HEK293T (cell line): ENCODE data around the gene KRTAP1-1.
"Not testable (repeated sequence)": the region's sequence is repeated elsewhere in the genome, so short reads cannot be mapped to it uniquely, and the experiment has no call there.

Source experiments
- CTCF ChIA-PET: fragments of 350-600 bp; formaldehyde crosslinking; extraction: SDS; loops from one replicate; lab custom pipeline; 2021; ENCODE audit warnings: antibody characterized with exemption, inconsistent platforms; lab: Yijun Ruan, JAX
- POLR2A ChIA-PET: fragments of 350-600 bp; formaldehyde crosslinking; extraction: SDS; loops from one replicate; lab custom pipeline; 2020; ENCODE audit warnings: antibody characterized with exemption, inconsistent platforms; lab: Yijun Ruan, JAX
- DNase-seq: peaks from one replicate; pipeline ENCODE4 v3.0.0; 2012; ENCODE audit warnings: mixed read lengths; ENCODE audit errors: extremely low spot score
- ARNT ChIP-seq: fragments of 450-650 bp; IDR thresholded peaks from 2 replicates; pipeline ENCODE4 v1.6.1; 2017; ENCODE audit warnings: mild to moderate bottlenecking
- BHLHE40 ChIP-seq: fragments of 450-650 bp; IDR thresholded peaks from 2 replicates; pipeline ENCODE4 v1.6.1; 2016; ENCODE audit warnings: mild to moderate bottlenecking, moderate library complexity, borderline replicate concordance
- CTBP1 ChIP-seq: fragments of 450-650 bp; IDR thresholded peaks from 2 replicates; pipeline ENCODE4 v1.6.1; 2016; ENCODE audit warnings: borderline replicate concordance
- ELF4 ChIP-seq: fragments of 450-650 bp; IDR thresholded peaks from 2 replicates; pipeline ENCODE4 v1.6.1; 2017; ENCODE audit warnings: antibody characterized with exemption
- FOXA1 ChIP-seq: fragments of 450-650 bp; IDR thresholded peaks from 2 replicates; pipeline ENCODE4 v1.6.1; 2016; ENCODE audit warnings: mild to moderate bottlenecking
- FOXK2 ChIP-seq: fragments of 450-650 bp; IDR thresholded peaks from 2 replicates; pipeline ENCODE4 v1.6.1; 2016; ENCODE audit warnings: mild to moderate bottlenecking
- FOXM1 ChIP-seq: fragments of 450-650 bp; IDR thresholded peaks from 2 replicates; pipeline ENCODE4 v1.6.1; 2017; ENCODE audit warnings: mild to moderate bottlenecking, borderline replicate concordance
- HDGF ChIP-seq: fragments of 450-650 bp; IDR thresholded peaks from 2 replicates; pipeline ENCODE4 v1.6.1; 2017; ENCODE audit warnings: antibody characterized with exemption, borderline replicate concordance
- L3MBTL2 ChIP-seq: fragments of 450-650 bp; conservative IDR thresholded peaks from 2 replicates; pipeline ENCODE4 v1.6.1; 2016; ENCODE audit warnings: mild to moderate bottlenecking
- LEF1 ChIP-seq: fragments of 450-650 bp; IDR thresholded peaks from 2 replicates; pipeline ENCODE4 v1.6.1; 2017; ENCODE audit warnings: mild to moderate bottlenecking, borderline replicate concordance
- NFRKB ChIP-seq: fragments of 450-650 bp; IDR thresholded peaks from 2 replicates; pipeline ENCODE4 v1.6.1; 2016; ENCODE audit warnings: mild to moderate bottlenecking, moderate library complexity
- PKNOX1 ChIP-seq: fragments of 450-650 bp; IDR thresholded peaks from 2 replicates; pipeline ENCODE4 v1.6.1; 2016
- SP1 ChIP-seq: fragments of 450-650 bp; IDR thresholded peaks from 2 replicates; pipeline ENCODE4 v1.6.1; 2017
- SUZ12 ChIP-seq: fragments of 450-650 bp; IDR thresholded peaks from 2 replicates; pipeline ENCODE4 v1.6.1; 2016; ENCODE audit warnings: mild to moderate bottlenecking
- TARDBP ChIP-seq: fragments of 450-650 bp; IDR thresholded peaks from 2 replicates; pipeline ENCODE4 v1.6.1; 2016
- ZNF384 ChIP-seq: fragments of 450-650 bp; IDR thresholded peaks from 2 replicates; pipeline ENCODE4 v1.6.1; 2016

KRTAP1-1 gene

DNA sequence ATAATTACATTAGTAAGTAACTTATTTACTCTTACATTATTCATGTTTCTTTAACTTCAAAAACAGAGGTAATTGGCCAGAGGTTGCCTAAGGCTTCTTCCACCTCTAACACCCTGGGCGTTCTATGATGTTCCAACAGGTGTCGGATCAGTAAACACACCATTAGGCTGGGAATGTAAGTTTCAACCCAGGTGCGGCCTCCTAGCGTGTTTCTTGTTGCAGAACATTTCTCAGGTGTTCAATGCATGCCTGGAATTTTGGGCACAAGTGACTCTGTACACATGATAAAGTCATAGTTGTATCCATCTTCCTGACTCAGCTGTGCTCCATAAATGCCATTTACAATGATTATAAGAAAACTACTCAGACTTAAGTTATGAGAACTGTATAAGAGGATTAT is 12.8 kb upstream of the KRTAP1-1 start:
- DNase-seq, result no peak
- TF ChIP-seq ARNT (no peak), FOXA1 (no peak), ZNF384 (no peak), FOXM1 (no peak), TARDBP (no peak), SUZ12 (no peak)
- ChIA-PET CTCF (no interaction called here), POLR2A (no interaction called here)

DNA sequence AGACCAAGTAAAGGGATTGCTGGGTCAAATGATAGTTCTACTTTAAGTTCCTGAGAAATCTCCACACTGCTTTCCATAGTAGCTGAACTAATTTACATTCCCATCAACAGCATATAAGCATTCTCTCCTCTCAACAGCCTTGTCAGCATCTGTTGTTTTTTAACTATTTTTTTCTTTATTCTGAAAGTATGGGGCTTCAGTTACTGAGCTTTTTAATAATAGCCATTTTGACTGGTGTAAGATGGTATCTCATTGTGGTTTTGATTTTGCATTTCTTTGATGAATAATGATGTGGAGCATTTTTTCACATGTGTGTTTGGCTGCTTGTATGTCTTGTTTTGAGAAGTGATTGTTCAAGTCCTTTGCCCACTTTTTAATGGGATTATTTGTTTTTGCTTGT is 11.3 kb upstream of the KRTAP1-1 start:
- DNase-seq, result no peak
- CTCF ChIA-PET, result no interaction called here
- POLR2A ChIA-PET, result no interaction called here
- TF ChIP-seq TARDBP (no peak), L3MBTL2 (no peak), HDGF (no peak), PKNOX1 (no peak), FOXA1 (no peak), ELF4 (no peak), NFRKB (no peak), FOXK2 (no peak), LEF1 (no peak), SUZ12 (no peak), SP1 (no peak), ZNF384 (no peak), FOXM1 (no peak), ARNT (no peak), CTBP1 (no peak), BHLHE40 (no peak)

DNA sequence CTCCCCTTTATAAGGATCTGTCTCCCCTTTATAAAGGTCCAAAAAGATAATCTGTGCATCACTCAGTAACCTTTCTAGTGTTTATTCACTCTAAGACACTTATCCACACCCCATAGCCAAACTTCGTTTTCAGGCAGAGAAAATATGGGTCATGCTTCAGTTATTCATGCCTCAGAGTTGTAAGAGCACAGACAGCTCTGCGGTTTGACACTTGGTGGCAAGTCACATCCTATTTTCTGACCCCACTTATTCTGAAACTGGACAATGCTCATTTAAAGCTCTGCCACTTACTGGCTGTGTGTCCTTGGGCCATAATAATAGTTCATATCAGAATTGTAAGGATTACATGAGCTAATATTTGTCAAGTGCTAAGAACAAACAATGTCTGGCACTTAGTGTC is 7.9 kb upstream of the KRTAP1-1 start:
- DNase-seq, result no peak
- TF ChIP-seq SP1 (no peak), ZNF384 (no peak), HDGF (no peak), L3MBTL2 (no peak), ELF4 (no peak)
- POLR2A ChIA-PET, result no interaction called here

DNA sequence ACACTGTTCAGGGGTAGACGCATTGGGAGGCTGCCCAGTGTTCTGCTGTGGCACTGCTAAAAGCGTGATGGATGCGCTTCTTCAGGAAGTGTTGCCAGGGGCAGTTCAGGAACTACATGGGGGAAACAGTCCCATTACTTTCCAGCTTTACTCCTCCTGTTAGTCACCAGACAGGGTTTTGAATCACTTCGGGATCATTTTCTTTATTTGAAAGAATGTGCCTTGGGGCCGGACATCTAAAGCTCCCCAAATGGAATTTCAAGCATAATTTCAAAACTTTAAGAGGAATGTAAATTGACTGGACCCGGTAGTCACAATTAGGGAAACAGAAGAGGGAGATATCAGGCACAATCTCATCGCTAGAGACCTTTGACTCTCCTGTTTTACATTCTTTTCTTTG is 7.2 kb upstream of the KRTAP1-1 start:
- no peak for TF ChIP-seq HDGF
- no peak for TF ChIP-seq PKNOX1
- no peak for TF ChIP-seq LEF1
- no peak for TF ChIP-seq CTBP1
- TF ChIP-seq FOXA1, result no peak
- TF ChIP-seq FOXM1, result no peak
- ChIA-PET CTCF (no interaction called here), POLR2A (no interaction called here)
- no peak for DNase-seq

More for the DNA sequence above, 7.9 kb upstream of the KRTAP1-1 start:
- CTCF ChIA-PET, result no interaction called here

DNA sequence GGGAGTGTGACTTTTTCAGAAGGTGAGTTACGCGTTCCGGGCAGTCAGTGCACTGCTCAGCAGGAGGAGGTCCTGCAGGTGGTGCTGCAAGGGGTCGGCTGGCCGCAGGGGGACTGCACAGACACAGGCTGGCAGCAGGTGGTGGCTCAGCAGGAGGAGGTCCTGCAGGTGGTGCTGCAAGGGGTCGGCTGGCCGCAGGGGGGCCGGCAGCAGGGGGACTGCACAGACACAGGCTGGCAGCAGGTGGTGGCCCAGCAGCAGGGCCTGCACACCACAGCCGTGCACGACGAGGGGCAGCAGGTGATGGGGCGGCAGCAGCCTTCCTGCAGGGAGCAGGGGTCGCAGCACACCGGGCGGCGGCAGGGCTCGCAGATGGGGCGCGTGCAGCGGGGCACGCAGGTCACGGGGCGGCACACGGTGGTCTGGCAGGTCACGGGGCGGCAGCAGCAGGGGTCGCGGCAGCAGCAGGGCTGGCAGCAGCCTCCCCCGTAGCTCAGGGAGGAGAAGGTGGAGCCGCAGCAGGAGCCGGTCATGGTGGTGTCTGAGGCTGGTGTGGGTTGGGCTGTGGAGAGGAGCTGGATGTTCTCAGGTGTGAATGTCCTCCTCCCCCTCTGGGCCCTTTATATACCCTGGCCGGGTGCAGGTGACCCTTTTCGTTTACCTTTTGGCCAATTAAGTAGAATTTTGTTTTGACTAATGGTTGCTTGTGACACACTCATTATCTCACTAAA is 5.7 kb upstream of the KRTAP1-1 start, which contains the start of gene KRTAP2-1:
KRTAP2-1 (minus strand) TSS at position 582 of the 731 bp plus-strand sequence; CDS start at position 533, 49 bp downstream.
- CTCF ChIA-PET, POLR2A ChIA-PET, DNase-seq: not testable (repeated sequence)

GRCh38 chr17:41042953-41043352 is 1.7 kb upstream of the KRTAP1-1 start:
- TF ChIP-seq SP1, result no peak
- TF ChIP-seq L3MBTL2, result no peak
- no peak for TF ChIP-seq FOXM1
- no peak for TF ChIP-seq BHLHE40
- no peak for TF ChIP-seq PKNOX1
- no peak for TF ChIP-seq HDGF
- no peak for TF ChIP-seq ELF4
- TF ChIP-seq FOXA1, result no peak
- no peak for TF ChIP-seq ZNF384
- TF ChIP-seq LEF1, result no peak
- no peak for TF ChIP-seq TARDBP
- no peak for TF ChIP-seq FOXK2
- TF ChIP-seq NFRKB, result no peak
- no peak for TF ChIP-seq CTBP1
- DNase-seq, result no peak
- ChIA-PET POLR2A (no interaction called here), CTCF (no interaction called here)

- ChIA-PET POLR2A (no interaction called here), CTCF (no interaction called here)
- TF ChIP-seq BHLHE40 (no peak), SP1 (no peak)
- DNase-seq, result no peak
These were observed 3.3 kb downstream of the KRTAP1-1 start for GRCh38 chr17:41037853-41038350.

DNA sequence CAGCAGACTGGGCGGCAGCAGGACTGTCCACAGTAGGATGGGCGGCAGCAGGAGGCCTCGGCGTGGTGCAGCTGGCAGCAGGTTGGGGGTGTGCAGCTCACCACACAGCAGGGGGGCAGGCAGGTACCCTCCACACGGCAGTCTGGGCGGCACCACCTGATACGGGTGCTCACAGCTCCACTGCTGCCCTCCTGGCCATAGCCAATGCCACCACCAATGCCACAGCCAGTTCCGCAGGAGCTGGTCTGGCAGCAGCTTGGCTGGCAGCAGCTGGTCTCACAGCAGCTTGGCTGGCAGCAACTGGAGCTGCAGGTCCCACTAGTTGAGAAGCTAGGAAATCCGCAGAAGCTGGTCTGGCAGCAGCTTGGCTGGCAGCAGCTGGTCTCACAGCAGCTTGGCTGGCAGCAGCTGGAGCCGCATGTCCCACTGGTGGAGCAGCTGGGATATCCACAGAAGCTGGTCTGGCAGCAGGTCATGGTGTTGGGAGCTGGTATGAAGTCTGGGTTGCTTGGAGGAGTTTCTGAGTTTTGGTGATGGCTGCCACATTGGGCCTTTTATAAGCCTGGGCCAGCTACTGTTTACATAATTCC is 6.8 kb downstream of the KRTAP1-1 start, which contains the start of gene KRTAP1-3:
KRTAP1-3 (minus strand) TSS at position 529 of the 590 bp plus-strand sequence; CDS start at position 476, 53 bp downstream.
- DNase-seq, CTCF ChIA-PET, POLR2A ChIA-PET: not testable (repeated sequence)
